GM19351 (cell line): Measurements from ENCODE around the gene CAMKMT.

Experiments
- ATAC-seq: cut with Tn5 transposase; IDR thresholded peaks from one replicate; pipeline ENCODE4 v1.9.1; 2021; ENCODE audit warnings: mild to moderate bottlenecking, moderate library complexity; ENCODE audit not compliant: unreplicated experiment

The CAMKMT gene

GRCh38 chr2:44548221-44549098, 186.7 kb downstream of the CAMKMT start:
- no peak for ATAC-seq

GRCh38 chr2:44549099-44549471, 187.3 kb downstream of the CAMKMT start:
- ATAC-seq: no peak

GRCh38 chr2:44549856-44550255, 188.1 kb downstream of the CAMKMT start:
- no peak for ATAC-seq

DNA sequence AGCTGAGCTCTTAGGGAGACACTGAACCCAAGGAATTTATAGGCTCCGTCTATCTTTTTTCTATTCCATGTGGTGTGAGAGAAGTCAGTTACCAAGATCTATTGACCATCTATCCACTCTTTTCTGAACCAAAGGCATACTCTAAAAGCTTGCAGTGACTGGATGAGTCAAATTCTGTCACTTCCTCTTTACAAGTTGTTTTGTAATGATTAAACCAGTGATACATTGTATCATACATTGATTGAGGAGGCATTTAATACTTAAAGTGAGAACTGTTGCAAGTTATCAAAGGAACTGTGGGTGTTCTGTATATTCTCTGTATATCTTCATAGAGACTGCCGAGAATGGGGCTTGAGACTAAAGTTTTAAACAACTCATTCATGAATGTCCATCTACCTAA, 188.8 kb downstream of the CAMKMT start:
- ATAC-seq: no peak

GRCh38 chr2:44551497-44551896, 189.8 kb downstream of the CAMKMT start:
- ATAC-seq: no peak

DNA sequence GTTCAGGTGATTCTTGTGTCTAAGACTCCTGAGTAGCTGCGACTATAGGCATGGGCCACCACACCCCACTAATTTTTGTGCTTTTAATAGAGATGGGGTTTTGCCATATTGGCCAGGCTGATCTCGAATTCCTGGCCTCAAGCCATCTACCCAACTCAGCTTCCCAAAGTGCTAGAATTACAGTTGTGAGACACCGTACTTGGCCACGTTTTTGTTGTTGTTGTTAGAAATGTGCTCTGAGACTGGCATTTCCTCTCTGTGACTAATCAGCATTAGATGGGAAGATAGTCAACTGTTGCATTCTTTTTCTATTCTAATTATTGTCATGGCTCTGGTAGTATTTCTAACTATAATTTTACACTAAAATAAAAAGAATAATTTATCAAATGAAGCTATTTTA, 191.7 kb downstream of the CAMKMT start:
- no peak for ATAC-seq

- no peak for ATAC-seq
These were observed 194.0 kb downstream of the CAMKMT start for GRCh38 chr2:44555700-44556099.

DNA sequence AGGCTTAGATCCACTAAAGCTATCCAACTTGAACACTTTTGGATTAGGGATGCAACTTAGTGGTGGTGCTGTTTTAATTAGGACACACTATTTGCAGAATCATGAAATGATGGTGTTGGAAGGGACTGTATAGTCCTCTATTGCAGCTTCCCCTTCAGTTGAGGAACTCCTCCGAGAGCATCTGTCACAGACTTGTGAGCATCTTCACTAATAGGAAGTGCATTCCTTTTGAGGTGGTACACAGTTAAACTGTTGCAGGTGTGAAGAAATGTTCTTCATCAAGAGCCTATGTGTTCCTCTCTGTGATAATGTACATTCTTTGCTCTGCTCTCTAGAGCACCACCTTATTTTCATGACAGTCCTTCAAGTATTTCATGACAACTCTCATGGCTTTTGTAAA, 197.4 kb downstream of the CAMKMT start:
- ATAC-seq: no peak

DNA sequence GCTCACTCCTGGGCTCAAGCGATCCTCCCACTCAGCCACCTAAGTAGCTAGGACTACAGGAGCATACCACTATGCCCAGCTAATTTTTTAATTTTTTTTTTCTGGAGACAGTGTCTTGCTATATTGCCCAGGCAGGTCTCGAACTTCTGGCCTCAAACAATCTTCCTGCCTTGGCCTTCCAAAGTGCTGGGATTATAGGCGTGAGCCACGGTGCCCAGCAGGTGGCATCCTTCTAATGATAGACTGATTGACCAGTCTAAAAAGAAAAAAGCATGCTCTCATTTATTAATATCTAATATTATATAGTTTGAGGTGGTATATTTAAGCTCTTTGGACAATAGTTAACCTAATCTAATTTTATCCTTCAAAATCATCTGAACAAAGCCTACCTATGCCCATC, 198.6 kb downstream of the CAMKMT start:
- ATAC-seq: no peak

GRCh38 chr2:44560941-44561340, 199.2 kb downstream of the CAMKMT start:
- no peak for ATAC-seq

DNA sequence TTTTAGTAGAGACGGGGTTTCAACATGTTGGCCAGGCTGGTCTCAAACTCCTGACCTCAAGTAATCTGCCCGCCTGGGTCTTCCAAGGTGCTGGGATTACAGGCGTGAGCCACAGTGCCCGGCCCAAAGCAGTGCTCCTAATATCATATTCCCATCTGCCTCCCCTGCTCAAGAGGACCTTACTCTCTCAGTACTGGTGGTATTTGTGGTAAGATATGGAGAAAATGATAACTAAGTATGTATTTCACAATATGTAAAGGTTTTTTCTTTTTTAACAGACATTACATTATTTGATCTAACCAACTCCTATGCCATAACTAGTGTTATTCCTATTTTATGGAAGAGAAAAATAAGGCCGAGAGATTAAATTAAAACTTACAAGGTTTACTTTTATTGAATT, 201.0 kb downstream of the CAMKMT start:
- no peak for ATAC-seq

DNA sequence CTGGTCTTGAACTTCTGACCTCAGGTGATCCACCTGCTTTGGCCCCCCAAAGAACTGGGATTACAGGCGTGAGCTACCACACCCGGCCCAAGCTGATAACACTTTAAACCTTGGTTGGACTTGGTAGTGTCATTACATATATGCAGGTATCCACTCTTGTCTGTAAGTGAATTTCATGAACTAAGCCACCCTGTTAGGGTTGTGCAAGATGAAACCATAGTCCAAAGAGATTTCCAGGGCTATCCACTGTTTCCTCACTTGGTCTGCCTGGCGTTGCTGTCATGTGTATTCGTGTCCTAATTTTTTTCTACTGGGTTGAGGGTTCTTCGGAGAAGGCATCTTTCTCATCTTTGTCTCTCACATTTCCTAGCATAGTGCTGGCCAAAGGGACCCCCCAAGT, 203.0 kb downstream of the CAMKMT start:
- no peak for ATAC-seq

DNA sequence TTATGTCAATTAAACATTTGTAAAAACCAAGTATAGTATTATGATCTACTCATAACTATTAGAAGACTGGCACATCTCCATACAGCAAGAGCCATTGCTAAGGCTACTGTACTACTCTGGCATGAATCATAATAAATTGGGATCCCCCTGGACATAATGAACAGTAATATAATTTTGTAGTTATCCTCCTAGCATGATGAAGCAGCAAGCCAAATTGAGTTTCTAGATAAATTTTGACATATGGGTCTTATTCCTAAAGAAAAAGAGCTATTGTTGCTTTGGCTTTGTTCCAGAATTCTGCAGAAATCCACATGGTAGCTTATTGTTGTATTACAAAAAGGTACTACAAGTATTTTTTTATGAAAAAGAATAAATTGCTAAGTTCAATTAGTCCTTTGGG, 204.3 kb downstream of the CAMKMT start:
- ATAC-seq: no peak

- no peak for ATAC-seq
These were observed 207.7 kb downstream of the CAMKMT start for GRCh38 chr2:44569491-44569890.

GRCh38 chr2:44570271-44570670, 208.5 kb downstream of the CAMKMT start:
- ATAC-seq: no peak

- ATAC-seq: no peak
These were observed 209.0 kb downstream of the CAMKMT start for GRCh38 chr2:44570777-44571176.

GRCh38 chr2:44572196-44572900, 210.6 kb downstream of the CAMKMT start:
- ATAC-seq: peak; percentile 64

GRCh38 chr2:44573996-44574395, 212.2 kb downstream of the CAMKMT start:
- no peak for ATAC-seq

- ATAC-seq: peak; percentile 60
These were observed 216.8 kb downstream of the CAMKMT start for GRCh38 chr2:44578471-44579093.

GRCh38 chr2:44579115-44579836, 217.5 kb downstream of the CAMKMT start:
- ATAC-seq: no peak

DNA sequence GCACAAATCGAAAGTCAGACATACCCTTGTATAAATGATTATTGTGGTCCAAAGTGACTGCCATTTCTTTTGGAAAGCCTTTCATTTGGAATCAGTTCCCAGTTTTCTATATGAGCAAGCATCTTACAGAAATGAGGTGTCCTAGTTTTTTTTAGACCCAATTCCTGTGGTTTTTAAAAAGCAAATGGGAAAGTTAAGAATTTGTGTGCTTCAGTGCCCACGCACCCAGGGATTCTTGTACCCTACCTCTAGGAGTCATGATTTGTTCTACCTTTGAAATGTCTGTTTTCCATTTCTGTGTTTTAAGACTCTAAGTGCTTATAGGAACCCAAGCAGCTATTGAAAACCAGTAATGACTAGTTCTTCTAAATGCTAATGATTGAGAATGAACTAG, 218.1 kb downstream of the CAMKMT start:
- no peak for ATAC-seq
